SK-N-SH (cell line): Measurements from ENCODE around the gene ERC2.

ENCODE experiments used
- EP300 ChIP-seq, 2 experiments: IDR thresholded peaks; 2 replicates each; pipeline versions ENCODE4 v1.4.0 to v1.6.1; 2012; ENCODE audit warnings: borderline replicate concordance in 1 of 2, low read depth in 1 of 2, low read length in 1 of 2
- FOXJ3 ChIP-seq: sonication (generic); formaldehyde crosslinking; IDR thresholded peaks from 2 replicates; pipeline ENCODE4 v1.5.1; 2020; ENCODE audit warnings: mild to moderate bottlenecking, missing genetic modification reagents
- NRF1 ChIP-seq: IDR thresholded peaks from 2 replicates; pipeline ENCODE4 v1.6.1; 2012; ENCODE audit warnings: low read depth, mild to moderate bottlenecking, low read length
- POLR2AphosphoS5 ChIP-seq: IDR thresholded peaks from 2 replicates; pipeline ENCODE4 v1.6.1; 2012; ENCODE audit warnings: low read depth, low read length
- RAD21 ChIP-seq: IDR thresholded peaks from 2 replicates; pipeline ENCODE4 v1.6.1; 2012; ENCODE audit warnings: mild to moderate bottlenecking, low read length
- SMC3 ChIP-seq: IDR thresholded peaks from 2 replicates; pipeline ENCODE4 v1.6.1; 2012; ENCODE audit warnings: low read depth, low read length, improper control_type of control experiment
- YY1 ChIP-seq: IDR thresholded peaks from 2 replicates; pipeline ENCODE4 v1.4.0; 2012; ENCODE audit warnings: low read depth, mild to moderate bottlenecking
- TF ChIP-seq, protein P1 (sequence below): IDR thresholded peaks from 2 replicates; pipeline ENCODE4 v1.4.0; 2012; ENCODE audit warnings: low read depth
- TF ChIP-seq, protein P2 (sequence below): fragments of 200-600 bp; sonication (generic); IDR thresholded peaks from 2 replicates; pipeline ENCODE4 v1.6.1; 2017; ENCODE audit warnings: antibody characterized with exemption, mild to moderate bottlenecking, moderate library complexity
- TF ChIP-seq, protein P3 (sequence below): IDR thresholded peaks from 2 replicates; pipeline ENCODE4 v1.6.1; 2012; ENCODE audit warnings: mild to moderate bottlenecking, low read depth, low read length, moderate library complexity
- TF ChIP-seq, protein P4 (sequence below): fragments of 150-350 bp; IDR thresholded peaks from 2 replicates; pipeline ENCODE4 v1.6.1; 2016; ENCODE audit warnings: mild to moderate bottlenecking, low read depth, low read length
- TF ChIP-seq, protein P5 (sequence below): IDR thresholded peaks from 2 replicates; pipeline ENCODE4 v1.4.0; 2012; ENCODE audit warnings: low read depth, borderline replicate concordance

DNA sequence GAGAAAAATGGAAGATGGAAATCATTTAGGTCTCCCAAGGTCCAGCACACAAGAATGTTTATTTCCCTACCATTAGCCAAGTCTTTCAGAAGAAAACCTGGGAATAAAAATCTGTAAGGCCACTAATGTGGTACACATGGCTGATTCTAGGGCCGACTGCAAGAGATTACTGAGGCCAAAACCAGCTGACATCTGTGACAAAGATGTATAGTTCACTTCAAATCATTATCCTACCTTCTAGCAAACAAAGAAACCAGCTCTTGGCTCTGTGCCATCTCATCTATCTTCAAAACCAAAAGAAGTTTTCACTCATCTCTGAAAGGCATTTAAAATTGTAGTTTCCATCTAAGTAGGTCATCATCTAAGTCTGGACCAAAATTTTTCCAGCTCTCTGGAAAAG, 43.9 kb downstream of the ERC2 start:
- TF ChIP-seq SMC3 (no peak), POLR2AphosphoS5 (no peak), RAD21 (no peak), EP300 (IDR thresholded peaks at IDR 0.05; ENCODE audit: borderline replicate concordance in 1 of 2, low read depth in 1 of 2, low read length in 1 of 2) (no peak), YY1 (no peak), NRF1 (no peak), FOXJ3 (CRISPR knock-in tag) (no peak)
- TF ChIP-seq, protein P1, sequence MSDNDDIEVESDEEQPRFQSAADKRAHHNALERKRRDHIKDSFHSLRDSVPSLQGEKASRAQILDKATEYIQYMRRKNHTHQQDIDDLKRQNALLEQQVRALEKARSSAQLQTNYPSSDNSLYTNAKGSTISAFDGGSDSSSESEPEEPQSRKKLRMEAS, result no peak
- TF ChIP-seq, protein P2, sequence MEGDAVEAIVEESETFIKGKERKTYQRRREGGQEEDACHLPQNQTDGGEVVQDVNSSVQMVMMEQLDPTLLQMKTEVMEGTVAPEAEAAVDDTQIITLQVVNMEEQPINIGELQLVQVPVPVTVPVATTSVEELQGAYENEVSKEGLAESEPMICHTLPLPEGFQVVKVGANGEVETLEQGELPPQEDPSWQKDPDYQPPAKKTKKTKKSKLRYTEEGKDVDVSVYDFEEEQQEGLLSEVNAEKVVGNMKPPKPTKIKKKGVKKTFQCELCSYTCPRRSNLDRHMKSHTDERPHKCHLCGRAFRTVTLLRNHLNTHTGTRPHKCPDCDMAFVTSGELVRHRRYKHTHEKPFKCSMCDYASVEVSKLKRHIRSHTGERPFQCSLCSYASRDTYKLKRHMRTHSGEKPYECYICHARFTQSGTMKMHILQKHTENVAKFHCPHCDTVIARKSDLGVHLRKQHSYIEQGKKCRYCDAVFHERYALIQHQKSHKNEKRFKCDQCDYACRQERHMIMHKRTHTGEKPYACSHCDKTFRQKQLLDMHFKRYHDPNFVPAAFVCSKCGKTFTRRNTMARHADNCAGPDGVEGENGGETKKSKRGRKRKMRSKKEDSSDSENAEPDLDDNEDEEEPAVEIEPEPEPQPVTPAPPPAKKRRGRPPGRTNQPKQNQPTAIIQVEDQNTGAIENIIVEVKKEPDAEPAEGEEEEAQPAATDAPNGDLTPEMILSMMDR, result no peak
- TF ChIP-seq, protein P3, sequence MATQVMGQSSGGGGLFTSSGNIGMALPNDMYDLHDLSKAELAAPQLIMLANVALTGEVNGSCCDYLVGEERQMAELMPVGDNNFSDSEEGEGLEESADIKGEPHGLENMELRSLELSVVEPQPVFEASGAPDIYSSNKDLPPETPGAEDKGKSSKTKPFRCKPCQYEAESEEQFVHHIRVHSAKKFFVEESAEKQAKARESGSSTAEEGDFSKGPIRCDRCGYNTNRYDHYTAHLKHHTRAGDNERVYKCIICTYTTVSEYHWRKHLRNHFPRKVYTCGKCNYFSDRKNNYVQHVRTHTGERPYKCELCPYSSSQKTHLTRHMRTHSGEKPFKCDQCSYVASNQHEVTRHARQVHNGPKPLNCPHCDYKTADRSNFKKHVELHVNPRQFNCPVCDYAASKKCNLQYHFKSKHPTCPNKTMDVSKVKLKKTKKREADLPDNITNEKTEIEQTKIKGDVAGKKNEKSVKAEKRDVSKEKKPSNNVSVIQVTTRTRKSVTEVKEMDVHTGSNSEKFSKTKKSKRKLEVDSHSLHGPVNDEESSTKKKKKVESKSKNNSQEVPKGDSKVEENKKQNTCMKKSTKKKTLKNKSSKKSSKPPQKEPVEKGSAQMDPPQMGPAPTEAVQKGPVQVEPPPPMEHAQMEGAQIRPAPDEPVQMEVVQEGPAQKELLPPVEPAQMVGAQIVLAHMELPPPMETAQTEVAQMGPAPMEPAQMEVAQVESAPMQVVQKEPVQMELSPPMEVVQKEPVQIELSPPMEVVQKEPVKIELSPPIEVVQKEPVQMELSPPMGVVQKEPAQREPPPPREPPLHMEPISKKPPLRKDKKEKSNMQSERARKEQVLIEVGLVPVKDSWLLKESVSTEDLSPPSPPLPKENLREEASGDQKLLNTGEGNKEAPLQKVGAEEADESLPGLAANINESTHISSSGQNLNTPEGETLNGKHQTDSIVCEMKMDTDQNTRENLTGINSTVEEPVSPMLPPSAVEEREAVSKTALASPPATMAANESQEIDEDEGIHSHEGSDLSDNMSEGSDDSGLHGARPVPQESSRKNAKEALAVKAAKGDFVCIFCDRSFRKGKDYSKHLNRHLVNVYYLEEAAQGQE, result no peak
- TF ChIP-seq, protein P4, sequence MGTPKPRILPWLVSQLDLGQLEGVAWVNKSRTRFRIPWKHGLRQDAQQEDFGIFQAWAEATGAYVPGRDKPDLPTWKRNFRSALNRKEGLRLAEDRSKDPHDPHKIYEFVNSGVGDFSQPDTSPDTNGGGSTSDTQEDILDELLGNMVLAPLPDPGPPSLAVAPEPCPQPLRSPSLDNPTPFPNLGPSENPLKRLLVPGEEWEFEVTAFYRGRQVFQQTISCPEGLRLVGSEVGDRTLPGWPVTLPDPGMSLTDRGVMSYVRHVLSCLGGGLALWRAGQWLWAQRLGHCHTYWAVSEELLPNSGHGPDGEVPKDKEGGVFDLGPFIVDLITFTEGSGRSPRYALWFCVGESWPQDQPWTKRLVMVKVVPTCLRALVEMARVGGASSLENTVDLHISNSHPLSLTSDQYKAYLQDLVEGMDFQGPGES, result no peak
- TF ChIP-seq, protein P5, sequence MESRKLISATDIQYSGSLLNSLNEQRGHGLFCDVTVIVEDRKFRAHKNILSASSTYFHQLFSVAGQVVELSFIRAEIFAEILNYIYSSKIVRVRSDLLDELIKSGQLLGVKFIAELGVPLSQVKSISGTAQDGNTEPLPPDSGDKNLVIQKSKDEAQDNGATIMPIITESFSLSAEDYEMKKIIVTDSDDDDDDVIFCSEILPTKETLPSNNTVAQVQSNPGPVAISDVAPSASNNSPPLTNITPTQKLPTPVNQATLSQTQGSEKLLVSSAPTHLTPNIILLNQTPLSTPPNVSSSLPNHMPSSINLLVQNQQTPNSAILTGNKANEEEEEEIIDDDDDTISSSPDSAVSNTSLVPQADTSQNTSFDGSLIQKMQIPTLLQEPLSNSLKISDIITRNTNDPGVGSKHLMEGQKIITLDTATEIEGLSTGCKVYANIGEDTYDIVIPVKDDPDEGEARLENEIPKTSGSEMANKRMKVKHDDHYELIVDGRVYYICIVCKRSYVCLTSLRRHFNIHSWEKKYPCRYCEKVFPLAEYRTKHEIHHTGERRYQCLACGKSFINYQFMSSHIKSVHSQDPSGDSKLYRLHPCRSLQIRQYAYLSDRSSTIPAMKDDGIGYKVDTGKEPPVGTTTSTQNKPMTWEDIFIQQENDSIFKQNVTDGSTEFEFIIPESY, result no peak
